Activated naive CD8-positive, alpha-beta T cell treated with anti-CD3 and anti-CD28 coated beads, Interleukin-2, amount 50 U/mL, for 16 hours (primary cell): ENCODE results near the gene SPRN.
"Not testable (repeated sequence)": the region's sequence is repeated elsewhere in the genome, so short reads cannot be mapped to it uniquely, and the experiment has no call there.

Source experiments
- DNase-seq: peaks from one replicate; pipeline ENCODE4 v3.0.0-alpha.2; 2020; ENCODE audit warnings: low read depth, low spot score

The SPRN gene

DNA sequence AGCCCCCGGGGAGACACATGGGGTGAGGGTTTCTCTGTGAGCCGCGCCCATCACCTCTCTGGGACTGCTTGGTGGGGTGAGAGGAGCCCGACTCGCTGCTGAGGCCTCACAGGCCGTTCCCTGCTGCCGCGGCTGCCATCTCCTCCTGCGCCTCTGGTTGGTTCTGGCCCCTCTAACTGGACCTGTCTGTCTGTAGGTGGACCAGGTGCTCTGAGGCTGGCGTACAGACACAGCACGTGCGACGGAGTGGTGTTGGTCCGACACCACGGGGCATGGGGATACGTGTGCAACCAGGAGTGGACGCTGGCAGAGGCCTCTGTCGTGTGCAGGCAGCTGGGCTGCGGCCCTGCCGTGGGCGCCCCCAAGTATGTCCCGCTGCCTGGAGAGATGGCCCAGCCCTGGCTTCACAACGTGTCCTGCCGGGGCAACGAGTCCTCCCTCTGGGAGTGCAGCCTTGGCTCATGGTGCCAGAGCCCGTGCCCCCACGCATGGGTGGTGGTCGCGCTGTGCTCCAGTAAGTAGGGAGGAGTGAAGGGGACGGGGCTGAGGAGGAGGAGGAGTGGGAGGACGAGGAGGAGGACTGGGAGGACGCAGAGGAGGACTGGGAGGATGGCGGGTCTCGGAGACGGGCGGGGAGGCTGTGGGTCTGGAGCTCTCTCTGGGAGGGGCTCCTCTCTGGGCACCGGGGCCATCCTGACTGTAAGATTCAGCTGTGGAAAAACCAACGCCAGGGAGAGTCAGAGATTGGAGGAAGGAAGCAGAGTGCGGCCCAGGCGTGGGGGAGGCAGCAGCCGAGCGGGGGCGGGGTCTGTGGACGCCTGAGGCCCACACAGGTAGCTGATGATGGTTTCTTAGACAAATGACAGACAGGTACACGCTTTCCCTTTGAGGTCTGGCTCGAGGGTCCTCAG is 31.9 kb upstream of the SPRN start:
- no peak for DNase-seq

- DNase-seq = no peak
Measured at GRCh38 chr10:133455611-133456031, 31.2 kb upstream of the SPRN start.

- DNase-seq = no peak
Measured at GRCh38 chr10:133455196-133455595, 30.8 kb upstream of the SPRN start.

DNA sequence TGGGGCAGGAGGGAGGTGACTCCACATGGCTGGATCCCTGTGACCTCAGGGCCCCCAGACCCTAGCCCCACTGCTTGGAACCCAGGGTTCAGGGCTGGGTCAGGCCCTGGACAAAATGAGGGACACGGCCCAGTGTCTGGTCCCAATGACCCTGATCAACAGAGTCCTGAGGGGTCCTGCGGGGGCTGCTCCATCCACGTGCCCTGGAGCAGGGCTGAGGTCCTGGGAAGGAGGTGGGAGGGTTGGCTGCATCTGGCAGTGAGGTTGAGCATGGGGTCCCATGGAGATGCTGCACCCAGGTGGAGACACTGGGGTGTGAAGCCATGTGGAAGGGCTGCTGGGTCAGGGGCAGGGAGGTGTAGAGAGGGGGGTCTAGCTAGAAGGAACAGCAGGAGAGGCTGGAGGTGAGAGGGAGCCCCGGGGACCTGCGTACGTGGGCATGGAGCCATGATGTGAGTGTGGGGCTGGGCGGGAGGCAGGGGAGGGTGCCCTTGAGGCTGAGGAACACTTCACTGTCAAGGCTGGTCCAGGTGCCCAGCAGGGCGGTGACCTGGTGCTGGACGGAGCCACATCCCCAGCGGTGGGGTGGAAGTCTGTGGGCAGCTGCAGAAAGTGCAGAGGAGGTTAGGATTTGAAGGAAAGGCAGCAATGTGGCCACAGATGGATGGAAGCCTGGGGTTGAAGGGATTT is 29.9 kb upstream of the SPRN start:
- DNase-seq = no peak

- DNase-seq = no peak
Measured at GRCh38 chr10:133453516-133454203, 29.2 kb upstream of the SPRN start, which contains the start of gene SCART1. Gene SCART1 (plus strand): TSS chr10:133453945. CDS start chr10:133453998, 53 bp downstream.

GRCh38 chr10:133452453-133452852 is 28.0 kb upstream of the SPRN start:
- DNase-seq = no peak

GRCh38 chr10:133451346-133451745 is 26.9 kb upstream of the SPRN start:
- DNase-seq = no peak

DNA sequence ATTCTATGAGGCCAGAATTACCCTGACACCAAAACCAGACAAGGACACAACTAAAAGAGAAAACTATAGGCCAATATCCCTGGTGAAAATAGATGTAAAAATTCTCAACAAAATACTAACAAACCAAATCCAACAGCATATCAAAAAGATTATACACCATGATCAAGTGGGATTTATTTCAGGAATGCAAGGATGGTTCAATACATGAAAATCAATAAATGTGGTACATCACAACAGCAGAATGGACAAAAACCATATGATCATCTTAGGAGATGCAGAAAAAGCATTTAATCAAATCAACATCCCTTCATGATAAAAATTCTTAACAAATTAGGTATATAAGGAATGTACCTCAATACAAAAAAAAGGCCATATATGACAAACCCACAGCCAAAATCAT is 23.7 kb upstream of the SPRN start:
- DNase-seq = no peak

DNA sequence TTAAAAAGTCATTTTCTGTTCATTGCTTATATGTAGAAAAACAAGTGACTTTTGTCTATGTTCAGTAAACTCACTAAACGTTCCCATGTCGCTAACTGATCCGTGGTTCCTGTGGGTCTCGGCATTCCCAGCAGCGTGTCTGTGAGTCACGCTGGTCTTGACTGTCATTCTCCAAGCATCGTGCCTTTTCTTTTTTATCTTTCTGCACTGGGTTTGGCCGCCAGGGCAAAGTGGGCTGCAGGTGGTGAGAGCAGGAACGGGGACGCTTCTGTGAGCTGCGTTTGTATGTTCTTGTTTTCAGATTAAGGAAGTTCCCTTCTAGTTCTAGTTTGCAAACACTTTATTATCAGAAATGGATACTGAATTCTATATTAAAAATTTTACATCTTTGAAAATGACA is 22.6 kb upstream of the SPRN start:
- no peak for DNase-seq

GRCh38 chr10:133445751-133446708 is 21.6 kb upstream of the SPRN start:
- DNase-seq = no peak

GRCh38 chr10:133445268-133445732 is 20.9 kb upstream of the SPRN start:
- no peak for DNase-seq

GRCh38 chr10:133444342-133445267 is 20.2 kb upstream of the SPRN start:
- no peak for DNase-seq

- no peak for DNase-seq
Measured at GRCh38 chr10:133442967-133443924, 18.8 kb upstream of the SPRN start.

GRCh38 chr10:133442191-133442966 is 18.0 kb upstream of the SPRN start:
- DNase-seq = no peak

DNA sequence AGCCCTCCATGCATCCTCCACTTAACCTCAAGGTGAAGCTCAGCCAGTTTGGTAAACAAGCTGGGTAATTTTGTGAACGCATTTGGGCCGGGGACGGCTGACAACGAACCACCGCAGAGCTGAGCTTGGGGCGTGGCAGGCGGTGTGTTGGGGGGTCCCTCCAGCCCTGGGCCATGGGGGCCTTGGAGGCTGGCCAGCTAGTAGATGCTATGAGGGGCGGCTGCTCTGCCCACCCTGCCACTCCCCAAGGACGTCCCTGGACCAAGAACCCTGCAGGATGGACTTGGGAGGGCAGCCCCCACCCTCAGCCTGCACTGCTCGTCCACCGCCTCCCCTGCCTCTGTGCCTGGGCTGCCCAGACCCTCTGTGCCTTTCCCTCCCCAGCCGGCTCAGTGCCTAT is 17.4 kb upstream of the SPRN start:
- no peak for DNase-seq

DNA sequence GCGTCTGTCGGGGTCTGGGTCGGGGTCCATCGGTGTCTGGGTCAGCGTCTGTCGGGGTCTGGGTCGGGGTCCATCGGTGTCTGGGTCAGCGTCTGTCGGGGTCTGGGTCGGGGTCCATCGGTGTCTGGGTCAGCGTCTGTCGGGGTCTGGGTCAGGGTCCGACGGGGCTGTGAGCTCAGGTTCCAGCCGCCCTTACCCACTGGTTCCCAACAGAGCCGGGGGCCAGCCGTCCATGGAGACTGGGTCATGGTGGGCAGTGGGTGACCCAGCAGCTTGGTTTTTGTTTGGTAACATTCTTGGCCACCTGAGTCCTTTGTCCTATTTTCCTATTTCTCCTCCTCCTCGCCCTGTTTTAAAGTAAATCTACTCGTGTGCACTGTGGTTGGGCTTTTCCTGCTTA is 16.9 kb upstream of the SPRN start:
- not testable (repeated sequence) for DNase-seq

DNA sequence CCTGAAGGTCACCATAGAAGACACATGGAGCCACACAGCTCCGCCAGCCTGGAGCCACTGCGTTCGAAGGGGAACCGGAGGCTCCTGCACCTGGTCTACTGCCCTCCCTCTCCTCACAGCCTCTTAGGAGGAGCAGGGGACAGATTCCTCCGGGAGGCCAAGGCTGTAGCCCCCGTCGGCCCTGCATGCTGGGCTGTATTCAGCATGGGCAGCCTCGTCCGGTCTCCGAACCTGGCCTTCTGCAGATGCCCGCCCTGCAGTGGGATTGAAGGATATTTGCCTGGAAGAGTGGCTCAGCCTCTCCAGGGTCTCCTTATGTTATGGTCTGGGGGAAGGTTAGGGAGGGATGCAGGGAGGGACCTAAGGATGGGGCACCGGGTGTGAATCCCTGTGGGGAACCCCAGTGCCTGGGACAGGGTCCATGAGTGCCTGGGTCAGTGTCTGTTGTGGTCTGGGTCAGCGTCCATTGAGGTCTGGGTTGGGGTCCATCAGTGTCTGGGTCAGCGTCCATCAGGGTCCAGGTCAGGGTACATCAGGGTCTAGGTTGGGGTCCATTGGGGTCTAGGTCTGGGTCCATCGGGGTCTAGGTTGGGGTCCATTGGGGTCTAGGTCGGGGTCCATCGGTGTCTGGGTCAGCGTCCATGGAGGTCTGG is 16.3 kb upstream of the SPRN start:
- no peak for DNase-seq
